Vein endothelial cell (primary cell): Measurements from ENCODE around the gene PCDHGC4. TPM values are rescaled to one million over a fixed set of nuclear protein-coding genes. Genes with fewer than 3 reads are reported as not detected.

Experiments
- total RNA-seq: library from RNA; depleted of rRNA; stranded (reverse); fragments of >200 nt; gene quantifications from 2 replicates; pipeline ENCODE4 v1.2.3, GENCODE V29; 2012

Gene PCDHGC4
- 2.2 and 2.3 TPM in 2 replicates for total RNA-seq

GRCh38 chr5:141484641-141485311 is at the start of gene PCDHGC4:
Gene PCDHGC4, plus strand, starts transcription at chr5:141485030. Its CDS starts 144 bp downstream, at chr5:141485174.

GRCh38 chr5:141475625-141476131 is 9.2 kb upstream of the PCDHGC4 start, which contains the start of gene PCDHGC3:
Gene PCDHGC3, plus strand, starts transcription at chr5:141475966. Its CDS starts 151 bp downstream, at chr5:141476117.

GRCh38 chr5:141488591-141489561 is 4.0 kb downstream of the PCDHGC4 start, which contains the start of gene PCDHGC5:
Gene PCDHGC5, plus strand, starts transcription at chr5:141489081. Its CDS starts 160 bp downstream, at chr5:141489241.

Other genes with a start within 250 kb of the PCDHGC4 start
- 0.98 and 1.1 TPM in 2 replicates for gene PCDHB15, start 239.6 kb upstream of the PCDHGC4 start, total RNA-seq
- gene SLC25A2, start 181.0 kb upstream of the PCDHGC4 start, total RNA-seq = 0.48 TPM in 1 of 2 replicates, not detected in the other
- 46.4 and 51.5 TPM in 2 replicates for gene TAF7, start 164.2 kb upstream of the PCDHGC4 start, total RNA-seq
- gene PCDHGA1, start 154.5 kb upstream of the PCDHGC4 start, total RNA-seq = 0.65 and 0.67 TPM in 2 replicates
- 1.6 and 2.9 TPM in 2 replicates for gene PCDHGA2, start 146.3 kb upstream of the PCDHGC4 start, total RNA-seq
- gene PCDHGA3, start 141.2 kb upstream of the PCDHGC4 start, total RNA-seq = 0.86 and 1.3 TPM in 2 replicates
- 0.96 and 2.3 TPM in 2 replicates for gene PCDHGB1, start 134.9 kb upstream of the PCDHGC4 start, total RNA-seq
- gene PCDHGA4, start 130.0 kb upstream of the PCDHGC4 start, total RNA-seq = 6.3 and 9.1 TPM in 2 replicates
- gene PCDHGB2, start 125.0 kb upstream of the PCDHGC4 start, total RNA-seq = 3.2 and 4.6 TPM in 2 replicates
- 1.5 and 1.6 TPM in 2 replicates for gene PCDHGA5, start 120.9 kb upstream of the PCDHGC4 start, total RNA-seq
- 6.5 and 8.8 TPM in 2 replicates for gene PCDHGB3, start 114.8 kb upstream of the PCDHGC4 start, total RNA-seq
- gene PCDHGA6, start 111.1 kb upstream of the PCDHGC4 start, total RNA-seq = 6.0 and 7.2 TPM in 2 replicates
- 3.0 and 4.6 TPM in 2 replicates for gene PCDHGA7, start 102.3 kb upstream of the PCDHGC4 start, total RNA-seq
- 15.0 and 15.2 TPM in 2 replicates for gene PCDHGB4, start 97.3 kb upstream of the PCDHGC4 start, total RNA-seq
- gene PCDHGA8, start 92.4 kb upstream of the PCDHGC4 start, total RNA-seq = 2.0 and 2.9 TPM in 2 replicates
- gene PCDHGB5, start 87.1 kb upstream of the PCDHGC4 start, total RNA-seq = 22.4 and 26.1 TPM in 2 replicates
- gene PCDHGA9, start 82.3 kb upstream of the PCDHGC4 start, total RNA-seq = 5.6 and 6.1 TPM in 2 replicates
- 4.3 and 6.2 TPM in 2 replicates for gene PCDHGB6, start 77.0 kb upstream of the PCDHGC4 start, total RNA-seq
- gene PCDHGA10, start 72.0 kb upstream of the PCDHGC4 start, total RNA-seq = 8.8 and 9.6 TPM in 2 replicates
- gene PCDHGB7, start 67.4 kb upstream of the PCDHGC4 start, total RNA-seq = 10.9 and 15.7 TPM in 2 replicates
- 11.4 and 12.4 TPM in 2 replicates for gene PCDHGA11, start 64.0 kb upstream of the PCDHGC4 start, total RNA-seq
- gene PCDHGA12, start 54.5 kb upstream of the PCDHGC4 start, total RNA-seq = 6.9 and 12.0 TPM in 2 replicates
- gene PCDHGC3, start 9.1 kb upstream of the PCDHGC4 start, total RNA-seq = 17.0 and 20.5 TPM in 2 replicates
- 1.3 and 1.4 TPM in 2 replicates for gene PCDHGC5, start 4.1 kb downstream of the PCDHGC4 start, total RNA-seq
- 35.6 and 40.9 TPM in 2 replicates for gene DIAPH1, start 134.0 kb downstream of the PCDHGC4 start, total RNA-seq
- 48.6 and 56.2 TPM in 2 replicates for gene HDAC3, start 151.8 kb downstream of the PCDHGC4 start, total RNA-seq
- gene RELL2, start 152.0 kb downstream of the PCDHGC4 start, total RNA-seq = 4.6 and 7.6 TPM in 2 replicates
- 29.4 and 32.6 TPM in 2 replicates for gene FCHSD1, start 166.4 kb downstream of the PCDHGC4 start, total RNA-seq
- 45.8 and 84.3 TPM in 2 replicates for gene ARAP3, start 197.2 kb downstream of the PCDHGC4 start, total RNA-seq